T-helper 2 cell treated with Interferon-gamma antibody and Interleukin-4, amounts not matched to agents 5 μg/mL and 100 μg/mL, for 36 hours (primary cell): ENCODE results near the gene APC.
A peak's percentile ranks its signal among the peaks of the same experiment; 100 is the strongest.

Experiments used
- DNase-seq: peaks from one replicate; pipeline ENCODE4 v3.0.0; 2021; ENCODE audit warnings: low spot score
- H3K27ac Mint-ChIP-seq: one replicate; pipeline ENCODE4 v1.8.0; 2021; ENCODE audit warnings: mild to moderate bottlenecking, mixed read lengths
- H3K27me3 Mint-ChIP-seq: one replicate; pipeline ENCODE4 v1.8.0; 2021; ENCODE audit warnings: low read depth, mixed read lengths
- H3K36me3 Mint-ChIP-seq: one replicate; pipeline ENCODE4 v1.8.0; 2021; ENCODE audit warnings: low read depth, mixed read lengths
- H3K4me1 Mint-ChIP-seq: one replicate; pipeline ENCODE4 v1.8.0; 2021; ENCODE audit warnings: low read depth, mixed read lengths
- H3K4me3 Mint-ChIP-seq: one replicate; pipeline ENCODE4 v1.8.0; 2022; ENCODE audit warnings: mild to moderate bottlenecking, moderate library complexity, mixed read lengths
- H3K9me3 Mint-ChIP-seq: one replicate; pipeline ENCODE4 v1.8.0; 2021; ENCODE audit warnings: mixed read lengths

APC gene

DNA sequence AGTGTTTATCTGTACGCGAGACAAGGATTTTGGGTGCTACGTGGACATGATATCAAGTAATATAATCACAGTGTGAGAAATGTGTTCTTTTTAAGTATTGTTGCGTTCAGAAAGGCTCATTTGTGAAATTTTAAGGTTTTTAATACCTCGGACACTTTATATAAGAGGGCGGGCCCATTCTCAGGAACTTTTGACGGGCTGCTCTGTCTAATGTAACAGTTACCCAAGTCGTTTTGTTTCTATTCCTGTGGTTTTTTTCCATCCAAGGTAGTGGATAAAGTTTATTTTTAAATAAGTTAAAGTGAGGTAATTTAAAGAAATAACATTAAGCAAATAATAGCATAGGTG lies 123.9 kb downstream of the APC start:
- Mint-ChIP-seq H3K36me3 (peaks cover 36% of the 10 kb centered on the region), H3K4me1 (peaks cover 32% of the 10 kb centered on the region), H3K9me3 (no peaks in the 10 kb centered on the region), H3K27ac (peak overlapping the region; percentile 95), H3K4me3 (peak overlapping the region; percentile 97), H3K27me3 (peaks cover under 1% of the 10 kb centered on the region)
- DNase-seq = no peak

DNA sequence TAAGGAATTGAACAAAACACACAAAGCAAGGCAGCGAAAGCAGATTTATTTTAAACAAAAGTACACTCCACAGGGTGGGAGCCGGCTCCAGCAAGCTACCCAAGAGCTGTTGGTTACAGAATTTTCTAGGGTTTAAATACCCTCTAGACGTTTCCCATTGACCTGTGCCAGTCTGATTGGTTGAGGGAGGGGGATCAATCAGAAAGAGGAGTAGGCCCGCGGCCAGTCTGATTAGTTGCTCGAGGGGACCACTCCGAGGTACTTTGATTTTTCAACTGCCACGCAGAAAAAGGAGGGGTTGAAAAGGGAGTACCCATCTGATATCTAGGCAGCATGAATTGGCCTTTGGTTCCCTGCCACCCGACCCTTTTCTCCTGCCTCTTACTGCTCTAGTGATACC lies 124.4 kb downstream of the APC start:
- no peak for DNase-seq
- H3K9me3 Mint-ChIP-seq = no peaks in the 10 kb centered on the region
- peak overlapping the region; percentile 95 for H3K27ac Mint-ChIP-seq
- peaks cover 37% of the 10 kb centered on the region for H3K4me1 Mint-ChIP-seq
- H3K4me3 Mint-ChIP-seq = peak overlapping the region; percentile 97
- H3K36me3 Mint-ChIP-seq = peaks cover 41% of the 10 kb centered on the region
- H3K27me3 Mint-ChIP-seq = no peaks in the 10 kb centered on the region

DNA sequence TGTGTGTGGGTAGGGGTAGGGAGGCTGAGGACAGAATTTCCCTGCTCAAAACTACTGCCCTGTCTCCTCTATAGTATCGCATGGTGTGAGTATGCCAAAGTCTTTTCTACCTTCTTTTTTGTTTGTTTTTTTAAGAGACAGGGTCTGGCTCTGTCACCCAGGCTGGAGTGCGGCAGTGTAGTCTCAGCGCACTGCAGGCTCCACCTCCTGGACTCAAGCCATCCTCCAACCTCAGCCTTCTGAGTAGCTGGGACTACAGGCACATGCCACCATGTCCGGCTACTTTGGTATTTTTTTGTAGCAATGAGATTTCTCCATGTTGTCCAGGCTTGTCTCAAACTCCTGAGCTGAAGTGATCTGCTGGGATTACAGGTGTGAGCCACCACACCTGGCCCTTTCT lies 125.9 kb downstream of the APC start:
- DNase-seq = no peak
- peaks cover 49% of the 10 kb centered on the region for H3K36me3 Mint-ChIP-seq
- no peak overlapping the region for H3K27ac Mint-ChIP-seq
- H3K9me3 Mint-ChIP-seq = no peaks in the 10 kb centered on the region
- H3K4me1 Mint-ChIP-seq = peaks cover 39% of the 10 kb centered on the region
- H3K4me3 Mint-ChIP-seq = peak overlapping the region; percentile 97
- H3K27me3 Mint-ChIP-seq = no peaks in the 10 kb centered on the region

DNA sequence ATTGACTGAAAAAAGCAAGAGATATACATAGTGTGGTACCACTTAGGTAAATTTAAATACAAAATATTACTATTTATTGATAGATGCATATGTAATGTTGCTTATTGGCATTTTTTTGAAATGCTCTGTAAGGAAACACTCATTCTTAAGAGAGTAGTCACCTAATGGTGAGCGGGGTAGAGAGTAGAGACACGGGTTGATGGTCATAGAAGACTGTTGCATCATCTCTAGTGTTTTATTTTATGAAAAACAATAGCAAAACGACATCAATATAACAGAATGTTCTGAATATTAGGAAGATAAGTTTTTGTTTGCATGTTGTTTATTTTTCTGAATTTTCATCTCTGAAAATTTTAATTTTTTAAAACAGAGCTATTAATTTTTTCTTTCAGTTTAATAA lies 127.4 kb downstream of the APC start:
- no peak for DNase-seq
- H3K36me3 Mint-ChIP-seq = peaks cover 62% of the 10 kb centered on the region
- H3K4me3 Mint-ChIP-seq = no peak overlapping the region
- no peaks in the 10 kb centered on the region for H3K9me3 Mint-ChIP-seq
- H3K4me1 Mint-ChIP-seq = peaks cover 50% of the 10 kb centered on the region
- no peaks in the 10 kb centered on the region for H3K27me3 Mint-ChIP-seq
- no peak overlapping the region for H3K27ac Mint-ChIP-seq

DNA sequence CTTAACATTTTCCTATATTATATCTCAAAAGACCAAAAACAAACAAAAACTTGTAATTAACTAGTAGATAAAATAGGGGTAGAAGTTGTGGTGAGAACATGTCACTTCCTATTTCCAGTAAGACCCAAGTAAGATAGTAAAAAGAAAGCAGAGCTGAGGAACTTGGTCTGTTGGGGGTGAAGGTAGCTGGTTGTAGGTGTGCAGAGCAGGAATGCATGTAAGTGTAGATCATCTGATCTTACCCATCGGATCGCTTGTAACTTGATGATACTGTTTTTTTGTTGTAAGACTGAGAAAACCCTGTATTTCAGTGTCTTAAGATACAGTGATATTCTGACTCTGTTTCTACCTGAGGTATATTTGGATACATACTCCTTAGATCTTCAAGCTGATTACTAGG lies 129.1 kb downstream of the APC start:
- H3K36me3 Mint-ChIP-seq = peaks cover 60% of the 10 kb centered on the region
- no peak overlapping the region for H3K4me3 Mint-ChIP-seq
- H3K9me3 Mint-ChIP-seq = no peaks in the 10 kb centered on the region
- peak overlapping the region; percentile 38 for H3K27ac Mint-ChIP-seq
- no peak for DNase-seq
- H3K27me3 Mint-ChIP-seq = no peaks in the 10 kb centered on the region
- H3K4me1 Mint-ChIP-seq = peaks cover 46% of the 10 kb centered on the region

DNA sequence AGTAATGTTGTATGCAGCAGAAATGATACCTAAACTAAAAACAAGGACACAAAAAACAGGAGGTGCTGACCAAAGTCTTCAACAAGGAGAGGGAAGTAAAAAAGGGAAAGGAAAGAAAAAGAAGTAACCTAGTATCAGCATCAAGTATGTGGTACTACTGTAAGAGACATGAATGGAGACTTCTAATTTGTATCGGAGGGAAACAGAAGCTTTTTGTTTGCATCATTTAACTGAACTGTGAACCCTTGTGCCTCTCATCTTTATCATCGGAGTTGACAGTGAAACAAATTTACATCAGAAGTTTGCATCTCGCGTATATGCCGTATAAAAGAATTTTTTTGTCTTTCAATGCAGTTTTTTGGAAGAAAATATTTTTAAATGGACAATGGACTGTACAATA lies 129.7 kb downstream of the APC start:
- DNase-seq = no peak
- peak overlapping the region; percentile 61 for H3K27ac Mint-ChIP-seq
- H3K4me3 Mint-ChIP-seq = no peak overlapping the region
- no peaks in the 10 kb centered on the region for H3K27me3 Mint-ChIP-seq
- no peaks in the 10 kb centered on the region for H3K9me3 Mint-ChIP-seq
- peaks cover 57% of the 10 kb centered on the region for H3K36me3 Mint-ChIP-seq
- H3K4me1 Mint-ChIP-seq = peaks cover 40% of the 10 kb centered on the region

DNA sequence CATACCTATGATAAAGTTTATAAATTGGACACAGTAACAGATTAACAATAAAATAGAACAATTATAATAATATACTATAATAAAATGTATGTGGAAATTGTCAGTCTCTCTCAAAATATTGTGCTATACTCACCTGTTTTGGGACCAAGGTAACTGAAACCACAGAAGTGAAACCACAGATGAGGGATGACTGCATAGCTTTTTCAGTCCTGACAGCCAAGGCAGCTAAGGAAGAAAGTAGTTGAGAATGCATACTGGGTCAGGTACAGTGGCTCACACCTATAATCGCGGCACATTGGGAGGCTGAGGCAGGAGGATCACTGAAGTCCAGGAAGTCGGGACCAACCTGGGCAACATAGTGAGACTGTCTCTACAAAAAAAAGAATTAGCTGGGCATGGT lies 132.3 kb downstream of the APC start:
- peaks cover 55% of the 10 kb centered on the region for H3K36me3 Mint-ChIP-seq
- H3K27me3 Mint-ChIP-seq = no peaks in the 10 kb centered on the region
- no peak overlapping the region for H3K4me3 Mint-ChIP-seq
- no peaks in the 10 kb centered on the region for H3K9me3 Mint-ChIP-seq
- DNase-seq = no peak
- H3K27ac Mint-ChIP-seq = peak overlapping the region; percentile 52
- peaks cover 41% of the 10 kb centered on the region for H3K4me1 Mint-ChIP-seq

DNA sequence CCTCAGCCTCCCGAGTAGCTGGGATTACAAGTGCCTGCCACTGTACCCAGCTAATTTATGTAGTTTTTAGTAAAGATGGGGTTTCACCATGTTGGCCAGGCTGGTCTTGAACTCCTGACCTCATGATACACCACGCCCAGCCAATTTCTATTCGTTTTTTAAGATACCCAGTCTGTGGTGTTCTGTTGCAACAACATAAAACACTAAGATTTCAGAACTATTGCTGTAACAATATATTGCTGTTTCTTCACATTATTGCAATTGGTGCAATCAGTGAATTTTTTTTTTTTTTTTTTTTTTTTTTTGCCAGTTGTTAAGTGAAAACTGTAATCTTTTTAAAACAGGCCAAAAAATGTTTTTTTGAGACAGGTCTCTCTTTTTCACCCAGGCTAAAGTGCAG lies 133.3 kb downstream of the APC start:
- H3K4me1 Mint-ChIP-seq = peaks cover 41% of the 10 kb centered on the region
- no peak overlapping the region for H3K4me3 Mint-ChIP-seq
- H3K27me3 Mint-ChIP-seq = no peaks in the 10 kb centered on the region
- peaks cover 57% of the 10 kb centered on the region for H3K36me3 Mint-ChIP-seq
- DNase-seq = no peak
- H3K9me3 Mint-ChIP-seq = no peaks in the 10 kb centered on the region
- H3K27ac Mint-ChIP-seq = no peak overlapping the region

DNA sequence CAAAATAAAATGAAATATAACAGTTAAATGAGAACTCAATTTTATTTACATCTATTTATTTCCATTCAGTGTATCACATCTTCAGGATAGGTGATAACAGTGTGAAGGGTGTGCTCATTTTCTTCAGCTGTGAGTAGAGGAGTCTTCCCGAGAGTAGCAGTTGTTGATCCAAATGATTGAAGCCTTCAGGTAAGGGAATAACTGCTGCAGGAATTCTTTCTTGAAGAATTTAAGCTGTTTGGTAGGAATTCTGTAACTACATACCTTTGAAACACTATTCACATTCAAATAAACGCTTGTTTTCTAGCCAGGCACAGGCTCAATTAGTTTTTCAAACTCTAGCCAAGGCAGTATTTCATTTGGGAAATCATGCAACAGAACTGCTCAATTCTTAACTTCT lies 138.7 kb downstream of the APC start:
- no peaks in the 10 kb centered on the region for H3K27me3 Mint-ChIP-seq
- H3K9me3 Mint-ChIP-seq = no peaks in the 10 kb centered on the region
- H3K36me3 Mint-ChIP-seq = peaks cover 50% of the 10 kb centered on the region
- no peak overlapping the region for H3K4me3 Mint-ChIP-seq
- H3K4me1 Mint-ChIP-seq = peaks cover 43% of the 10 kb centered on the region
- H3K27ac Mint-ChIP-seq = no peak overlapping the region
- no peak for DNase-seq

DNA sequence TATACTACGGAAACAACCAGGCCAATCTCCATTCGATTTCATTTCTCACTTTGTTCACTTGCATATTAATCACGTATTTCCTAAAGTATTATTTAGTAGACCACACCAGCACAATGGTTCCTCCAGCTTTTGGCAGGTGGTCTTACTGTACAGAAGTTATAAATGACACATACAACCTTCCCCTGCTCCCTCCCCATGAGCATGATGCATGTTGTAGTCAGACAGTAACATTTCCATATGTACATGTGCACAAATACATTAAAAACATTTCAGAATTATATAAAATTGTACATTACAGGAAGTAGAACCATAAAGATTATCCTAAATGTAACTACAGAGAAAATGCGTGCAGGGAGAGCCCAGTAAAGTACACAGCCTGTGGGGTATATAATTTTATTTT lies 140.4 kb downstream of the APC start:
- Mint-ChIP-seq H3K4me3 (peak overlapping the region; percentile 45), H3K4me1 (peaks cover 39% of the 10 kb centered on the region), H3K27me3 (no peaks in the 10 kb centered on the region), H3K9me3 (no peaks in the 10 kb centered on the region), H3K27ac (peak overlapping the region; percentile 24), H3K36me3 (peaks cover 43% of the 10 kb centered on the region)
- no peak for DNase-seq

DNA sequence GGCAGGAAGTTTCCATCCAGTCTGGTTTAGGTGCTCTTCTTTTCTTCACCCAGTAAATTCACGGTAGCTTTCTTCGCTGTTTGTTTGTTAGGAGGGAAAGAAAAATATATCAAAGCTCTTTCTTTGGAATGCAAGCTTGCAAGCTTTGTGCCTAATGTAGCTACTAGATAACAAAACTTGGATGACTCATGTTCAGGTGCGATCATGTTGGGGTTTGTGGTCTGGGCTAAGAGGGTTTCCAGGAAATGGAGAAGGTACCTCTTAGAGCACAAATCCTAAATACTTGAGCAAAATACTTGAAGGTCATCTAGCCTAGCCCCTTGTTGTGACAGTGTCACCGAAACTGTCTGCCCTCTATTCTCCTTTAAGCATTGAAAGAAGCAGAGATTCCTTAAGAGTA lies 141.1 kb downstream of the APC start:
- Mint-ChIP-seq H3K9me3 (no peaks in the 10 kb centered on the region), H3K36me3 (peaks cover 40% of the 10 kb centered on the region), H3K27ac (peak overlapping the region; percentile 73), H3K4me3 (peak overlapping the region; percentile 45), H3K27me3 (no peaks in the 10 kb centered on the region), H3K4me1 (peaks cover 36% of the 10 kb centered on the region)
- peak; percentile 69 for DNase-seq

DNA sequence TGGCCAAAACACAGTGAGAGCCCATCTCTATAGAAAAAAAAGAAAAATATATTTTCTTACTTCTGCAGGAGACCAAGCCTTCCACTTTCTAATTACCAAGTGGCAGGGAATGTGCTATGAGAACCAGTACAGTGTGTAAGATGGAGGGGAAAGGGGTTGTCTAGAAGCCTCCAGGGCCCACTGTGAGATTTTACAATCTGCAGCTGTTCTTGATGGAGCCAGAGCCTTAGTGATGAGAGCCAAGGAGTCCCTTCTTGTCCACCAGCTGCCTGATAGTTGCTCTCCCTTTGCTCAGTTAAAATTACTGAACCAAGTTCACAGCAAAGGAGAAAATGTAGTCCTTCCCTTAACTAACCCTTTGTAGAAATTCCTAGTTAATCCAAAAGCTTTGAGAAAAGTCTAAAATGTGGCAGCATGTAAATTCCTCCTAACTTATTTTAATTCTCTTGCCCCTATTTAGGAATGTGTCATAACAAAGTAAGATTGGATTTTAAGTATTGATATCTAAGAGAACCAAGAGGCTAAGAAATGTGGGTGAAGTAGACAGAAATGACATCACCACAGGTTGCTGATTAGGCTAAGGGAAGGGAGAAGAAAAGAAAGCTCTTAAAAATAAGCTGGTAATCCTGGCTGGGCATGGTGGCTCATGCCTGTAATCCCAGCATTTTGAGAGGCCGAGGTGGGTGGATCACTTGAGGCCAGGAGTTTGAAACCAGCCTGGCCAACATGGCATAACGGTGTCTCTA lies 142.7 kb downstream of the APC start:
- DNase-seq = no peak
- Mint-ChIP-seq H3K4me1 (peaks cover 27% of the 10 kb centered on the region), H3K27me3 (no peaks in the 10 kb centered on the region), H3K9me3 (no peaks in the 10 kb centered on the region), H3K27ac (peak overlapping the region; percentile 46), H3K36me3 (peaks cover 37% of the 10 kb centered on the region), H3K4me3 (no peak overlapping the region)

DNA sequence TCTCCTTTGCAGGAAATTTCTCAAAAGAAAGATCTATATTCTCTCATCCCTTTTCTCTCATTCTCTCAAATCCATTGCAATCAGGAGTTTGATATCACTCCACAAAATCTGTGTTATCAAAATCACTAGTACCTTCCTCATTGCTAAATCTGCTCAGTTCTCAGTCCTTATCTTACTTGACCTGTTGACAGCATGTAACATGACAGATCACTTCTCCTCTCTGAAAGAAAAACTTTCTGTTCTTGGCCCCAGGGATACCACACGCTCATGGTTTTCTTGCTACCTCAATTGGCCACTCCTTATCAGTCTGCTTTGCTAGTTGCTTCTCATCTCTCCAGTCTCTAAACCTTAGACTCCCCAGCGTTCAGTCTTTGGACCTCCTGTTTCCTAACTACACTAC lies 145.5 kb downstream of the APC start:
- H3K27me3 Mint-ChIP-seq = no peaks in the 10 kb centered on the region
- H3K27ac Mint-ChIP-seq = no peak overlapping the region
- peaks cover 45% of the 10 kb centered on the region for H3K36me3 Mint-ChIP-seq
- no peak overlapping the region for H3K4me3 Mint-ChIP-seq
- DNase-seq = no peak
- peaks cover 35% of the 10 kb centered on the region for H3K4me1 Mint-ChIP-seq
- H3K9me3 Mint-ChIP-seq = no peaks in the 10 kb centered on the region

DNA sequence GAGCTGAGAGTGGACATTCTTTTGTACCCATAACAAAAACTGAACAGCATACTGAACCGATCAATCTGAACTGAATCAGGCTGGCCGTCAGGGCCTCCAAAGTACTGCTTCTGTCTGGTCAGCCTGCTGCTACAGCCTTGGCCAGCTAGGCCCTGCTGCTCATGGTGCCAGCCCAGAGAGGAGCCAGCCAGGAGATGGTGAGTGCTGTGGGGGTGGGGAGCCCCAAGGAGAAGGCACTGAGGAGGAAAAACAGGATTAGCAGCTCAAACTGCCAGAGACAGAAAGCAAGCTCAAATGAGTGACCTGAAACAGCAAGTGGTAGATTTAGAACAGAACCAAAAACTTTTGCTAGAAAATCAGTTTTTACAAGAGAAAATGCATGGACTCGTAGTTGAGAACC lies 147.3 kb downstream of the APC start:
- H3K4me1 Mint-ChIP-seq = peaks cover 34% of the 10 kb centered on the region
- H3K27ac Mint-ChIP-seq = no peak overlapping the region
- no peak overlapping the region for H3K4me3 Mint-ChIP-seq
- no peaks in the 10 kb centered on the region for H3K27me3 Mint-ChIP-seq
- peaks cover 5% of the 10 kb centered on the region for H3K9me3 Mint-ChIP-seq
- no peak for DNase-seq
- H3K36me3 Mint-ChIP-seq = peaks cover 48% of the 10 kb centered on the region

DNA sequence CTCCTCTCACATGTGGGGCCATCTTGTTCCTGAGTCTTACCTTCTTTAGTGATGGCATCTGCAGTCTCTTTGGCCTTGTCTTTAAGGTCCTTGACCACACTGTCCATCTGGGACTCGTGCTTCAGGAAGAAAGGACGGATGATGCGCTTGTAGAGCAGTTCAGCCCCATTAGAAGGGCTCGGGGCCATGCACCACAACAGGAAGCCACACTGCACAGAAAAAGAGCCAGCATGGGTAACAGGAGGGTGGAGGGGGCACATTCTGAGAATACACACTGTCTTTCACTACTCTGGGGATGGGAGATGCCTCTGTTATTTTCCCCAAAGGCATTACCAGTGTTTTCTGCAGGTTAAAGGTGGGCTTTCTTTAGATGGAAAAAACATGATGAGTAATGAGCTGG lies 149.3 kb downstream of the APC start:
- Mint-ChIP-seq H3K27ac (peak overlapping the region; percentile 67), H3K9me3 (peaks cover 5% of the 10 kb centered on the region), H3K4me1 (peaks cover 34% of the 10 kb centered on the region), H3K4me3 (peak overlapping the region; percentile 55), H3K27me3 (no peaks in the 10 kb centered on the region), H3K36me3 (peaks cover 47% of the 10 kb centered on the region)
- DNase-seq = no peak
